ENCODE data around the gene PGK2.

The PGK2 gene

GRCh38 chr6:49784272-49784671 lies 2.8 kb downstream of the PGK2 start:
- no peaks in the 10 kb centered on the region for H3K27me3 ChIP-seq (ENCODE audit: control insufficient read depth in 1 of 2, insufficient read depth in 2 of 2, low read length in 2 of 2)
- H3K9ac ChIP-seq (ENCODE audit: low read length): no peak overlapping the region
- no peaks in the 10 kb centered on the region for H3K4me1 ChIP-seq (ENCODE audit: insufficient read depth, low read length)
- H3K4me3 ChIP-seq (ENCODE audit: low read depth in 1 of 2, low read length in 2 of 2): no peak overlapping the region
- H3K9me3 ChIP-seq (ENCODE audit: low read length): no peaks in the 10 kb centered on the region
- H3K27ac ChIP-seq (ENCODE audit: low read depth, low read length): no peak overlapping the region
- no peaks in the 10 kb centered on the region for H3K36me3 ChIP-seq (ENCODE audit: insufficient read depth, low read length)

DNA sequence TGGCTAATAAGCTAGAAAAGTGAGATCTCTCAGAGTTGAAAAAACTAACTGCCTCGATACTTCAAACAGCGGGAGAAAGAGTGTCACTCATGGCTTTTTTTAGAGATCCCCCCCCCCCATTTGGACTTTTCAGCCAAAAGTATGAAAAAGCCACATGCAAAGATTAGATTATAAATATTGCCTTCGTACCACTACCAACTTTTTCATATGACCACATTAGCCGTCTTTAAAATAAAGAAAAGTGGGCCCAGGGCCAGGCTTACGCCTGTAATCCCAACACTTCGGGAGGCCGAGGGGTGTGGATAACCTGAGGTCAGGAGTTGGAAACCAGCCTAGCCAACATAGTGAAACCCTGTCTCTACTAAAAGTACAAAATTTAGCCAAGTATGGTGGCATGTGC lies 4.4 kb downstream of the PGK2 start:
- H3K4me1 ChIP-seq (ENCODE audit: insufficient read depth, low read length): no peaks in the 10 kb centered on the region
- no peaks in the 10 kb centered on the region for H3K36me3 ChIP-seq (ENCODE audit: insufficient read depth, low read length)
- H3K27ac ChIP-seq (ENCODE audit: low read depth, low read length): no peak overlapping the region
- no peak overlapping the region for H3K4me3 ChIP-seq (ENCODE audit: low read depth in 1 of 2, low read length in 2 of 2)
- no peak overlapping the region for H3K9ac ChIP-seq (ENCODE audit: low read length)
- no peaks in the 10 kb centered on the region for H3K27me3 ChIP-seq (ENCODE audit: control insufficient read depth in 1 of 2, insufficient read depth in 2 of 2, low read length in 2 of 2)
- H3K9me3 ChIP-seq (ENCODE audit: low read length): no peaks in the 10 kb centered on the region

DNA sequence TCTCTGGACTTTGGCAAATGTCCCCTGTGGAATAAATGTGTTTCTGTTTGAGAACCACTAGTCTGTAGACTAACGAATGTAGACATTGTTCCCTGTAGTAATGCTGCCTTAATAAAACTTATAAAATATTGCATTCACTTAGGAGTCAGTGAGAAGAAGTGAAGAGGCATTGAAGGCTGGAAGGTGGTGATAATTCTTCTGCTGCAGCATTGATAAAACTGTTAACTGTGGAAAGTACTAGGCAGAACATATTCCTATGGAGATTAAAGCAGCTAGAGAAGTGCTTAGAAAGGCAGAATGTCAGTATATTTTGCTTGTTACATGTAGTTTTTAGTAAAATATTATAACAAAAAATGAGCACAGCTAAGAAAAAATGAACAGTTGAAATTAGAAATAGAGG lies 4.8 kb downstream of the PGK2 start:
- Histone ChIP-seq H3K36me3 (ENCODE audit: insufficient read depth, low read length) (no peaks in the 10 kb centered on the region), H3K4me3 (ENCODE audit: low read depth in 1 of 2, low read length in 2 of 2) (no peak overlapping the region), H3K9me3 (ENCODE audit: low read length) (no peaks in the 10 kb centered on the region), H3K4me1 (ENCODE audit: insufficient read depth, low read length) (no peaks in the 10 kb centered on the region), H3K27ac (ENCODE audit: low read depth, low read length) (no peak overlapping the region), H3K27me3 (ENCODE audit: control insufficient read depth in 1 of 2, insufficient read depth in 2 of 2, low read length in 2 of 2) (no peaks in the 10 kb centered on the region), H3K9ac (ENCODE audit: low read length) (no peak overlapping the region)

DNA sequence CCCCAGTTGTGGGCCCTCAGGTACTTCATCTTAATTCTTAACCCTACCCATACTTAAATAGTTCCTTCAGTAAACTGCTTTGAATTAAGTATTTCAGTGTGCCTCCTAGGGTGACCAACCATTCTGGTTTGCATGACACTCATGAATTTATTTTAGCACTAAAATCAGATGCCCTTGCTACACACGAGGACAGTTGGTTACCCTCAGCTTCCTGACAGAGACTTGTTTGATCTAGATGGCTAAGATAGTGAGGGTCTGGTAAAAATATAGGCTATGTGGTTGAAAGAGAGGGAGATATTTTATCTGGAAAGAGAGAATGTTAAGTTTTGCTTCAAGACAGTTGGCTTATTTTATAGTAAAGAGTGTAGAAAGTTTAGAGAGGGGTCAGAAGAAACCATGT lies 10.6 kb downstream of the PGK2 start:
- Histone ChIP-seq H3K4me3 (ENCODE audit: low read depth in 1 of 2, low read length in 2 of 2) (no peak overlapping the region), H3K27me3 (ENCODE audit: control insufficient read depth in 1 of 2, insufficient read depth in 2 of 2, low read length in 2 of 2) (no peaks in the 10 kb centered on the region), H3K9ac (ENCODE audit: low read length) (no peak overlapping the region), H3K27ac (ENCODE audit: low read depth, low read length) (no peak overlapping the region), H3K36me3 (ENCODE audit: insufficient read depth, low read length) (no peaks in the 10 kb centered on the region), H3K4me1 (ENCODE audit: insufficient read depth, low read length) (no peaks in the 10 kb centered on the region), H3K9me3 (ENCODE audit: low read length) (no peaks in the 10 kb centered on the region)

- no peak overlapping the region for H3K9ac ChIP-seq (ENCODE audit: low read length)
- no peaks in the 10 kb centered on the region for H3K36me3 ChIP-seq (ENCODE audit: insufficient read depth, low read length)
- no peaks in the 10 kb centered on the region for H3K27me3 ChIP-seq (ENCODE audit: control insufficient read depth in 1 of 2, insufficient read depth in 2 of 2, low read length in 2 of 2)
- no peaks in the 10 kb centered on the region for H3K9me3 ChIP-seq (ENCODE audit: low read length)
- H3K27ac ChIP-seq (ENCODE audit: low read depth, low read length): no peak overlapping the region
- no peak overlapping the region for H3K4me3 ChIP-seq (ENCODE audit: low read depth in 1 of 2, low read length in 2 of 2)
- H3K4me1 ChIP-seq (ENCODE audit: insufficient read depth, low read length): no peaks in the 10 kb centered on the region
Measured at GRCh38 chr6:49775043-49775442, 12.0 kb downstream of the PGK2 start.

DNA sequence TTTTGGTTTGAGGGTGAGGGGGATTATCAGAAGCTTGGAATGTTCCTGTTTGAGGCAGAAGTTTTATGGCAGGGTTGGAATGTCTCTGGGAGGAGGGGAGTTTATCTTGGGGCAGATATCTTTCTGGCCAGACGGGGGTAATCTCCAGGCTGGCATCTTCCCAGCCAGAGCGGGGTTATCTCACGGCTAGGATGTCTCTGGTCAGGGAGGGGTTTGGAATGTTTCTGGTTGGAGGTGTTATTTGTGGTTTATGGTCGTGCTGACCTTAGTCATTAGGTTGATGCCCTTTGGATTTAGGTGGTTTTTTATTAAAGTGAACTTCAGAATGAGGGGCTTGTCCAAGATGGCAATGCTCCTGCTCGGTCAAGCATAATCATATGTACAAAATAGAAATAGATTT lies 14.8 kb downstream of the PGK2 start:
- no peak overlapping the region for H3K4me3 ChIP-seq (ENCODE audit: low read depth in 1 of 2, low read length in 2 of 2)
- H3K9ac ChIP-seq (ENCODE audit: low read length): no peak overlapping the region
- H3K36me3 ChIP-seq (ENCODE audit: insufficient read depth, low read length): no peaks in the 10 kb centered on the region
- no peak overlapping the region for H3K27ac ChIP-seq (ENCODE audit: low read depth, low read length)
- H3K4me1 ChIP-seq (ENCODE audit: insufficient read depth, low read length): no peaks in the 10 kb centered on the region
- H3K27me3 ChIP-seq (ENCODE audit: control insufficient read depth in 1 of 2, insufficient read depth in 2 of 2, low read length in 2 of 2): no peaks in the 10 kb centered on the region
- no peaks in the 10 kb centered on the region for H3K9me3 ChIP-seq (ENCODE audit: low read length)

- Histone ChIP-seq H3K27ac (ENCODE audit: low read depth, low read length) (no peak overlapping the region), H3K4me3 (ENCODE audit: low read depth in 1 of 2, low read length in 2 of 2) (no peak overlapping the region), H3K9me3 (ENCODE audit: low read length) (no peaks in the 10 kb centered on the region)
Measured at GRCh38 chr6:49766762-49767161, 20.3 kb downstream of the PGK2 start.

GRCh38 chr6:49764571-49765236 lies 22.4 kb downstream of the PGK2 start:
- no peaks in the 10 kb centered on the region for H3K36me3 ChIP-seq (ENCODE audit: insufficient read depth, low read length)
- H3K9ac ChIP-seq (ENCODE audit: low read length): no peak overlapping the region
- H3K4me3 ChIP-seq (ENCODE audit: low read depth in 1 of 2, low read length in 2 of 2): no peak overlapping the region
- no peaks in the 10 kb centered on the region for H3K9me3 ChIP-seq (ENCODE audit: low read length)
- H3K27me3 ChIP-seq (ENCODE audit: control insufficient read depth in 1 of 2, insufficient read depth in 2 of 2, low read length in 2 of 2): no peaks in the 10 kb centered on the region
- H3K27ac ChIP-seq (ENCODE audit: low read depth, low read length): no peak overlapping the region
- no peaks in the 10 kb centered on the region for H3K4me1 ChIP-seq (ENCODE audit: insufficient read depth, low read length)

More at GRCh38 chr6:49766762-49767161, 20.3 kb downstream of the PGK2 start:
- H3K27me3 ChIP-seq (ENCODE audit: control insufficient read depth in 1 of 2, insufficient read depth in 2 of 2, low read length in 2 of 2): no peaks in the 10 kb centered on the region
- no peaks in the 10 kb centered on the region for H3K4me1 ChIP-seq (ENCODE audit: insufficient read depth, low read length)
- H3K9ac ChIP-seq (ENCODE audit: low read length): no peak overlapping the region
- no peaks in the 10 kb centered on the region for H3K36me3 ChIP-seq (ENCODE audit: insufficient read depth, low read length)

GRCh38 chr6:49744259-49744658 lies 42.8 kb downstream of the PGK2 start, which contains the start of gene CRISP3:
TSS of gene CRISP3 (minus strand) at chr6:49744388. CDS start at chr6:49744367, 21 bp downstream.
- no peak within 1 kb of the TSS for H3K9ac ChIP-seq (ENCODE audit: low read length)
- no peaks in the 10 kb centered on the region for H3K4me1 ChIP-seq (ENCODE audit: insufficient read depth, low read length)
- H3K36me3 ChIP-seq (ENCODE audit: insufficient read depth, low read length): no peaks in the 10 kb centered on the region
- H3K27me3 ChIP-seq (ENCODE audit: control insufficient read depth in 1 of 2, insufficient read depth in 2 of 2, low read length in 2 of 2): no peaks in the 10 kb centered on the region
- no peaks in the 10 kb centered on the region for H3K9me3 ChIP-seq (ENCODE audit: low read length)
- H3K27ac ChIP-seq (ENCODE audit: low read depth, low read length): no peak within 1 kb of the TSS
- no peak within 1 kb of the TSS for H3K4me3 ChIP-seq (ENCODE audit: low read depth in 1 of 2, low read length in 2 of 2)

- Histone ChIP-seq H3K9ac (ENCODE audit: low read length) (no peak overlapping the region), H3K4me3 (ENCODE audit: low read depth in 1 of 2, low read length in 2 of 2) (no peak overlapping the region), H3K9me3 (ENCODE audit: low read length) (no peaks in the 10 kb centered on the region), H3K27me3 (ENCODE audit: control insufficient read depth in 1 of 2, insufficient read depth in 2 of 2, low read length in 2 of 2) (no peaks in the 10 kb centered on the region), H3K27ac (ENCODE audit: low read depth, low read length) (no peak overlapping the region), H3K4me1 (ENCODE audit: insufficient read depth, low read length) (no peaks in the 10 kb centered on the region), H3K36me3 (ENCODE audit: insufficient read depth, low read length) (no peaks in the 10 kb centered on the region)
Measured at GRCh38 chr6:49743429-49743828, 43.7 kb downstream of the PGK2 start.

- H3K4me1 ChIP-seq (ENCODE audit: insufficient read depth, low read length): no peaks in the 10 kb centered on the region
- no peak overlapping the region for H3K4me3 ChIP-seq (ENCODE audit: low read depth in 1 of 2, low read length in 2 of 2)
- no peak overlapping the region for H3K27ac ChIP-seq (ENCODE audit: low read depth, low read length)
- H3K9me3 ChIP-seq (ENCODE audit: low read length): no peaks in the 10 kb centered on the region
- no peaks in the 10 kb centered on the region for H3K27me3 ChIP-seq (ENCODE audit: control insufficient read depth in 1 of 2, insufficient read depth in 2 of 2, low read length in 2 of 2)
- H3K36me3 ChIP-seq (ENCODE audit: insufficient read depth, low read length): no peaks in the 10 kb centered on the region
- H3K9ac ChIP-seq (ENCODE audit: low read length): no peak overlapping the region
Measured at GRCh38 chr6:49739423-49739822, 47.7 kb downstream of the PGK2 start.

- Histone ChIP-seq H3K36me3 (ENCODE audit: insufficient read depth, low read length) (no peaks in the 10 kb centered on the region), H3K4me3 (ENCODE audit: low read depth in 1 of 2, low read length in 2 of 2) (no peak overlapping the region), H3K27ac (ENCODE audit: low read depth, low read length) (no peak overlapping the region), H3K9ac (ENCODE audit: low read length) (no peak overlapping the region), H3K9me3 (ENCODE audit: low read length) (no peaks in the 10 kb centered on the region), H3K27me3 (ENCODE audit: control insufficient read depth in 1 of 2, insufficient read depth in 2 of 2, low read length in 2 of 2) (no peaks in the 10 kb centered on the region), H3K4me1 (ENCODE audit: insufficient read depth, low read length) (no peaks in the 10 kb centered on the region)
Measured at GRCh38 chr6:49736017-49736508, 51.0 kb downstream of the PGK2 start.

Measured in muscle layer of colon (tissue), 2 donors.